Kidney capillary endothelial cell (primary cell): ENCODE data around the gene FADS6.

Experiments
- DNase-seq: peaks from one replicate; pipeline ENCODE4 v3.0.0-alpha.2; 2018; ENCODE audit warnings: low spot score

Gene FADS6

GRCh38 chr17:74868908-74869255 is 24.6 kb downstream of the FADS6 start:
- no peak for DNase-seq

GRCh38 chr17:74868251-74868907 is 25.1 kb downstream of the FADS6 start:
- no peak for DNase-seq

- DNase-seq: no peak
These were observed 27.1 kb downstream of the FADS6 start for GRCh38 chr17:74866198-74866835.

DNA sequence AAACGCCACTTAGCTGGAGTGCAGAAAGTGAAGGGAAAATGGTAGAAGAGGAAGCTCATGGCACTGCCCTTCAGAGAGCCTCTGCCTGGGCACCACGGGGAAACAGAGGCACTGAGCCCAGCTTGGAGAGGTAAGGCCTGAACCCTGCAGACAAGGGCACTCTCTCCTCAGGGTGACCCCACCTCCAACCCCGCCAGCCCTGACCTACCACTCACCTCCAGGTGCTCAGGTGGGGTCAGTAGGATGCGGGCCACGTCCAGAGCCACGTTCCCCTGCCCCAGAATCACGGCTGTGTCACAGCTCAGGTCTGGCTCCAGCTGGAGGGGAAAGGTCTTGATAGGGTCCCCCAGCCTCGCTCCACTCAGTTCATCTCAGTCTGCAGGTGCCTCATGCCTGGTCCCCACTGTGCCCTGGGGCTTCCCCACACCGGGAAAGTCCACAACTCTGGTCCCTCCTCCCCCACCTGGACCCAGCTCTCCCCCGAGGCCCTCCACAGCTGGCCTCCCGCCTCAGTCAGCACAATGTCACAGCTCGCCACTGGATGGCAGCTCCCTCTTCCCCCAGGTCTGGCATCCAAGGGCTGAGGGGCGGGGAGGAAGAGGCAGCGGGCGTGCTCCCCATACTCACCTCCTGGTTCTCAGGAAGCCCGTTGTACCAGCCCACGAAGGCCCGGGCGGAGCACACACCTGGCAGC is 27.8 kb downstream of the FADS6 start:
- DNase-seq: no peak

DNA sequence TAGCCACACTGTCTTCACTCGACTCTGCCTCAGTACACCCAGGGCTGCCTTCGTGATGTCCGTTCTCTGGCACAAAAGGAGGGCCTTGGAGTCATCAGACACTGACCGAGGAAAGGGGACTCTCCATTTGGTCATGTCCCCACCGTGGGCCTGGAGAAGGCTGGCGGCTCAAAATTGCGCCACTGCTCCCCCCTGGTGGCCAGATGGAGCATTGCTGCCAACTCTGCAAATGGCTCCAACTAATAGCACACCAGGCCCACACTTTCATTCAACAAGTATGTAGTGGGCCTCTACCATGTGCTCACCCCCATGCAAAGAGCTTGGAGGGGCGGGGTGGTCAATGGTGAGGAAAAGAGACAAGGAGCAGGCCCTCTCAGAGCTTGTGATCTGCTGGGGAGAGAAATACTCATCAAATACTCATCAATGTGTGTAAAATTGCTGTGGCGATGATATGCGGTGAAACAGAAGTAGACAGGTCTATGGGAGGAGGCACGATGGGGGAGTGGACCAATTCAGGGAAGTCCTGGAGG is 28.5 kb downstream of the FADS6 start:
- peak; percentile 58 for DNase-seq

GRCh38 chr17:74864297-74864865 is 29.1 kb downstream of the FADS6 start:
- DNase-seq: no peak

GRCh38 chr17:74863420-74864296 is 29.8 kb downstream of the FADS6 start:
- DNase-seq: no peak

DNA sequence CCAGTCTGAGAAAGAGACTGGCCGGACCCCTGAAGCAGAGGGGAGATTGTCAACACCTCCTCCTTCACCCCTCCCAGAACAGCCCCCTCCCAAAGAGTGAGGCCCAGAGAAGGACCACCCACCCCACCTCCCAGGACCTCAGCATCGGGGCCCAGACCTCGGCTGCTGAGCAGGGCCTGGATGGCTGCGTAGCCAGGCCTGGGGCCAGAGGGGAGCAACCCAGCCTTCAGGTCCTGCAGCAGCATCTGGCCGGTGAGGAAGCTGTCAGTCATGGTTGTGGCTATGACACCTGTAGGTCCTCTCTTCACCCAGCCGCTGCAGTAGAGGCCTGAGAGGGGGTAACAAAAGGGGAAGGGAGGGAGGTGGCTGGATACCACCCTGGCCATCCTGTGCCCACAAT is 30.5 kb downstream of the FADS6 start:
- no peak for DNase-seq

GRCh38 chr17:74862108-74862901 is 31.1 kb downstream of the FADS6 start:
- DNase-seq: peak; percentile 38

GRCh38 chr17:74861662-74862107 is 31.7 kb downstream of the FADS6 start:
- no peak for DNase-seq

DNA sequence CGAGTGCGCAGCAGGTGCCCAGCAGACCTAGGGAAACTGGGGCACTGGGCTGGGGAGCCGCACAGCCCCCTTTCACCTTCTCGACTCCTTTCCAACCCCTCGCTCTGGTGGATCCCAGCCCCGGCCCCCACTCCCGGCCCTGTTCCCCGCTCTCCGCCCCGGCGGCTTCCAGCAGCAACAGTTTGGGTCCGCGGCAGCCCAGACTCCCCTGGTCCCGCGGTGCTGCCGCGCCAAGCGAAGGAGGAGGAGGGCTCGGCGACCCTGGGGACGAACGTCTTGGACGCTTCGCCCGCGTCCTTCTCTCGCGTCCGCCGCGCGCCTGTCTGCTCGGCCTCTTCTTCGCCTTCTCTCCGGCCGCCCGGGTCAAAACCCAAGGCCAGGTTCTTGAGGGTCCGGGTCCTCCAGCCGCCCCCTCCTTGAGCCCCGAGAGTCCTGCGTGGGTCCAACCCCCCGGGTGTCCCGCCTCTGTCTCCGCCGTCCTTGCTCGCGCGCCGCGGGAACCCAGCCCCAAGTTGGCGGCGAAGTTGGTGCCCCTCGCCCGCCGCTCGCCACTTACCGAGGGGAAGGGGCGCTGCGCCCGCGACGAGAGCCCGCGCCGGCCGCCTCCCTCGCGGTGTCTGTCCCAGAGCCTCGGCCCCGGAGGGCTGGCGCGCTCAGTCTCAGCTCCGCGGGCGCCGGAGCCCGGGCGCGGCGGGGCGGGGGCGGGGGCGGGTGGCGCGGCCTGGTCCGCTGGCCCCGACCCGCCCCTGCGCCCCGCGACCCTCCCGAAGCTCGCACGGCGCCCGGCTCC is 32.4 kb downstream of the FADS6 start:
- no peak for DNase-seq

- no peak for DNase-seq
These were observed 33.1 kb downstream of the FADS6 start for GRCh38 chr17:74860229-74860871.

DNA sequence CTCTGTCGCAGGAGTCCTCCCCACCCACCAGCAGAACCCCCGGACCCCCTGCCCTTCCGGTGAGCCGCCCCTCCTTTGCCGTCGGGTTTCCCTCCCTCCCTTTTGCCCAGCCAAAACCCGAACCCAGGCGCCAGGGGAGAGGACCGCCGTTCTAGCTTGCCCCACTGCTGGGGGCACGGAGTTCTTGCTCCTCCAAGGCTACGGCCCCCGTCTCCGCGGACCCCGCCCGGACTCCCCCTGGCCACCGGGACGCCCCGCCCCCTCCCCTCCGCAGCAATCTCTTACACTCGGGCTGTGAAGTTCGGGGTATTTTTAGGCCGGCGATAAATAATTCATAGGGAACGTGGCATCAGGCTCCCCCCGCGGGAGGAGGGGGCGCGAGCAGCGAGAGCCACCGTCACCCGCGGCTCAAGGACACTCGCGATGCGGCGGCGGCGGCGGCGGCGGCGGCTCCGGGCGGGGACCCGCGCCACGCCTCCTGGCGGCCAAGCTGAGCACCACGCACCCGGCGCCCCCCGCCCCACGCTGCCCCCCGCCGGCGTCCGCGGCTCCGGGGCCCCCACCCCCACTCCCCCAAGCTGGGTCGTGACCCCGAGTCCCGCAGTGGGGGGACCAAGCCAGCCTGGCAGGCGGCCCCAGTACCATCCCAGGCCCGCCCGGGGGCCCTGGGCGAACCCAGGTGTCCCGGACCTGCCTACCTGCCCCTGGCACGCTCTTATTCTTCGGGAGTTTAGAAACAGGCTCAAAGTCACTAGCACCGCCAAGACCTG is 33.8 kb downstream of the FADS6 start, which contains the start of gene GRIN2C:
GRIN2C (minus strand) TSS at position 427 of the 770 bp plus-strand sequence. CDS start 4,793 bp downstream, outside the sequence.
- no peak for DNase-seq

GRCh38 chr17:74858672-74859458 is 34.6 kb downstream of the FADS6 start:
- no peak for DNase-seq

DNA sequence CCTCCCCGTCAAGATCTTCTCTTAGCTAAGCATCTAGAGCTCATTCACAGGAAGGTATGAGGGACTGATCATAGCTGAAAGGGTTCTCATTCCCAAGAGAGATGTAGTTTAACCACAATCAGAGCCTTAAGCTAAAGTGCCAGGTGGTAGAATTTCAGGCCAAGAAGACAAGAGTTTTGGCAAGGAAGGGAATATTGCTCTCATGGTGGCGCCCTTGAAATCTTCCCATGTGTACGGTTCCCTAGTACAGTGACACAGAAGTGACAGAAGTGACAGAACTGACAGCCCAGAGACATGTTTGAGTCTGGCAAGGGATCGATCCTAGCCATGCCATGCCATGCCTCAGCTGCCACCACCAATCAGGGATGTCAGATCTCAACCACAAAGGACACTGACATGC is 36.2 kb downstream of the FADS6 start:
- DNase-seq: no peak

GRCh38 chr17:74856112-74856511 is 37.3 kb downstream of the FADS6 start:
- no peak for DNase-seq

DNA sequence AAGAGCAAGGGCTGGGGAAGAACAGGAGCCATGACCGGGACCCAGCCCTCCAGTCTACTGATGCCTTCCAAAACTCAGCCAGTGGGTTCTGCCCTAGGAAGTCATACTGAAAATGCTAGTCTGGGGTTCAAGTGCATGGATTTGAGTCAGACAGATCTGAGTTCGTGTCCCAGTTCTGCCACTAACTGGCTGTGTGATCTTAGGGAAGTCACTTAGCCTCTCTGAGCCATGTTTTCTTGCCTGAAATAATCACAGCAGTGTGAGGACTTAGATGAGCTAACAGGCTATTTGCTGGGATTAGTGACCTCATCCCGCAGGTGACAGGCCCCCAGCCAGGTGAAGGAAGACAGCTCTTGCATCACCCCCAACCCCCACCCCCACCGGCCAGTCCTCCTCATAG is 38.1 kb downstream of the FADS6 start:
- DNase-seq: no peak

- DNase-seq: no peak
These were observed 38.6 kb downstream of the FADS6 start for GRCh38 chr17:74854792-74855191.
